Right kidney (tissue), 1 donor: Measurements from ENCODE around the gene CEP83.
"Not testable (repeated sequence)": the region's sequence is repeated elsewhere in the genome, so short reads cannot be mapped to it uniquely, and the experiment has no call there.

Experiments
- DNase-seq: peaks from one replicate; pipeline ENCODE4 v3.0.0-alpha.2; 2016

Gene CEP83

GRCh38 chr12:94380507-94380906 lies 79.2 kb downstream of the CEP83 start:
- no peak for DNase-seq

- no peak for DNase-seq
These were observed 80.1 kb downstream of the CEP83 start for GRCh38 chr12:94379479-94380113.

DNA sequence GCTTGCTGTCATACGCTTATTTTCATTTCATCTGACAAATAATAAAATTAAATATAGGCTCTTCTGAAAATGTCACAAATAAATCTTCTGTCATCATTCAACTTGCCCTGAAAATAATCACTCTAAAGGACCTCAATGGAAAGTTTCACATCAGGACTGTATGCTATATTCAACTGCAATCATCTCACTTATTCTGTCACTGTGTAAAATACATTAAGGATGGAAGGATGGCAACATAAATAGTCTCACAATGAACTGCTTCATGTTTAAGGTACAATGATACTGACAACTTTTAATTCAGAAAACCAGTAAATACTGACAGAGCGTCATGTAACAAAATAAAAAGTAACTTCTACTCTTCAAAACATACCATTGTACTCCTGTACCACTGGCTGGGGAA lies 82.1 kb downstream of the CEP83 start:
- no peak for DNase-seq

GRCh38 chr12:94374124-94374523 lies 85.5 kb downstream of the CEP83 start:
- DNase-seq, result no peak

DNA sequence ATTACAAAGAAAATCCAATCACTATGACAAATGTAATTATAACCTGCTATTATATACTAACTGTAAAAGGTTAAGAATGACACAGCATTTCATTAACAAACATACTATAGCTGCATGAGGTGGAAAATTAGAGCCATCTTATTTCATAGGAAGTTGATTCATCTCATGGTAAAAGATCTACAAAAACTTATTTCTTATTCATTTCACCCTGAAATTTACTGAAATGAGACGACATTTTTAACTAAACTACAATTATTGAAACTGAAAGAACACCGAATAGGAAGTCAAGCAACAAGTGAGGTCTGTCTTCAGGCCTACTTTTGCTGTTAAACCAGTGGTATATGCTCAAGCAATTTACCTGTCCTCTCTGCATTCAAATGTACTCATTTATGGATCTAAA lies 87.2 kb downstream of the CEP83 start:
- no peak for DNase-seq

GRCh38 chr12:94362653-94363052 lies 97.0 kb downstream of the CEP83 start:
- no peak for DNase-seq

DNA sequence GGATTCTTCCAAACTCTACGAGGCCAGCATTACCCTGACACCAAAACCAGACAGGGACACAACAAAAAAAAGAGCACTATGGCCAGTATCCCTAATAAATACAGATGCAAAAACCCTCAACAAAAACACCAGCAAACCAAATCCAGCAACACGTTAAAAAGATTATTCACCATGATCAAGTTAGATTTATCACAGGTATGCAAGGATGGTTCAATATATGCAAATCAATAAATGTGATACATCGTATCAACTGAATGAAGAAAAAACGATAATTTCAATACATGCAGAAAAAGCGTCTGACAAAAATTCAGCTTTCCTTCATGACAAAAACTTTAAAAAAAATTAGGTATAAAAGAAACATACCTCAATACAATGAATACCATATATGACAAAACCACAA lies 99.9 kb downstream of the CEP83 start:
- DNase-seq, result no peak

DNA sequence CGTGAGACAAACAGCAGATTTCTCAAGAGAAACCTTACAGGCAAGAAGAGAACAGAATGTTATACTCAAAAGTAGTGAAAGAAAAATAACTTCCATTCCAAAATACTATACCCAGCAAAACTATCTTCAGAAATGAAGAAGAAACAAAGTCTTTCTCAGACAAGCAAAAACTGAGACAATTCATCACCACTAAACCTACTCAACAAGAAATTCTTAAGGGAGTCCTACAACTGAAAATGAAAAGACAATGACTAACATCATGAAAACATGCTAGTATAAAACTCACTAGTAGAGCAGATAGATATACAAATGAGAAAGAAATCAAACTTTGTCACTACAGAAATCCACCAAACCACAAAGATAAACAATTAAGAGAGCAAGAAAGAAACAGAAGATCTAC lies 106.5 kb downstream of the CEP83 start:
- DNase-seq, result no peak

GRCh38 chr12:94340573-94340972 lies 119.1 kb downstream of the CEP83 start:
- DNase-seq, result no peak

DNA sequence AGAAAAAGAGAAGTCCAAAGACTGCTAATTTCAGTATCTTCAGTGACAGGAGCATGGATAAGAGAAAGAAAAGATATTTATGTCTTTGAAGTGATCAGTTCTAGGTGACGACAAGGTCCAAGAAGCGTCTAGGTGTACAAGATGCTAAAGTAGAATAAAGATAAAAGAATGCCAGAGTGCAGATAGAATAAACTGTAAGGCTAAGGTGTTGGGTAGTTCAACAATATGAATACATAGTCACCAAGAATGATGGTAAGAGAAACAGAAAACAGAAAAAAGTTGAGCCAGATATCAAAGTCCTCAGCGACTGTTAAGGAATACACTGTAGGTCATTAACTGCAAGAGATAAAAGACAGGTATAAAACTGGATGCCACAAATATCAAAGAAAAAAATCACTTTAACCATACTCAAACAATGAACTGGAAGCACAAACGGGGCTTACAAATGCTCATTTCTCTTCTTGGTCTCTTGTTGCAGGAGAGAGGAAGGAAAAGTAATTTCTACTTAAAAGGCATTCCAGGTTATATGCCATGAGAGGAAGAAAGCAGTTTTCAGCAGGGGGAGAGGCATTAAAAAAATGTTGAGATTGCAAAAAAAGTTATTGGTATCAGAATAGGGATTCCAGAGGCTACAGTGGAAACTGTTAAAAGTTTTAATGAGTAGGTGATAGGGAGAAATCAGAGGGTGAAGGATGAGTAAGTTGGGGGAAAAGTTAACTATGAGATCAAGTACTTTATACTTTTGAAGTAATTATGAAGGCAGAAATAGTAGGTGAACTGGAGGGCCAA lies 121.5 kb downstream of the CEP83 start:
- DNase-seq, result no peak

DNA sequence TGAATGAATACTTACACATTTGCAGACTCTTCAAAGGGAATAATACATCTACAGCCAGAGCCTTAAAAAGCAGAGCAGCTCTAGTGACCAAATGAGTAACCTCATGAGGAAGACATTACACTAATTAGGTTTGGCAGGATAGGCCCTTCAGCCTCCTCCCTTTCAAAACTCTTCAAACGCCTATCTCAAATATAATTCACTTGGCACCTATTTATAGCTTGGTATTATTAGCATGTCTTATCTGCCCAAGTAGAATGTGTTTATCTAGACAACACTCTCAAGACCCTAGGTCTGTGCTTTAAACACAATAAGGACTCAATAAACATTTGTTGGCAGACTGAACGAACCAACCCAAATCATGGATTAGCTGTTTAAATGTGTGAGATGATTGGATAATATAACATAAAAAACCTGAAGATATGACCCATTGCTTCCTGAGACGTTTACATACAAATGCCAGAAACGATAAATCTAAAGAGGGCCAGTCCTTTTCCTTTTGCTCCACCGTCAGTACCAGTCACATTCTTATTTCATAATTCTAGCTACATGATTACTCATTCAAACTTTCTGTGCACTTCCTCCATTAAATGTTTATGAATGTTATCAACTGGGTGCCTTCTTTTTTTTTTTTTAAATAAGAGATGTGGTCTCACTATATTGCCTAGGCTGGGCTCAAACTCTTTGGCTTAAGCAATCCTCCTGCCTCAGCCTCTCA lies 123.3 kb downstream of the CEP83 start:
- no peak for DNase-seq

DNA sequence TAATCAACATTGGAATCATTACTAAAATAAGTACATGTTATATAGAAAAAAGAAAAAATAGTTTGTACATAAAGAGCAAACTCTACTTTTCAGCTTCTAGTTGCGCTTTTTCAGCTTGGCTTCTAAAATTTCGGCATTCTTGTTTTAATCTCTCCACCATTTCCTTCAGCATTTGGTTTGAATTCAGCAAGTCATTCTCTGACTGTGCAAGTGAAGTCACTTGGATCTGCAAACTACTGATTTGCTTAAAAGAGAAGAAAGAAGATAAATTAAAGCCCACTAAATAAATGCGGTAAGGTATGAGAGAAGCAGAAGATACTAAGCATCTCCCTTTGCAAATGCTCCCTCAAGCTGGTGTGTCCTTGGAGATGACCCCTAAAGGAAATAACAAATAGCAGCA lies 126.3 kb downstream of the CEP83 start:
- DNase-seq, result no peak

GRCh38 chr12:94329366-94329765 lies 130.3 kb downstream of the CEP83 start:
- DNase-seq, result no peak

- DNase-seq, result no peak
These were observed 131.9 kb downstream of the CEP83 start for GRCh38 chr12:94327809-94328208.

DNA sequence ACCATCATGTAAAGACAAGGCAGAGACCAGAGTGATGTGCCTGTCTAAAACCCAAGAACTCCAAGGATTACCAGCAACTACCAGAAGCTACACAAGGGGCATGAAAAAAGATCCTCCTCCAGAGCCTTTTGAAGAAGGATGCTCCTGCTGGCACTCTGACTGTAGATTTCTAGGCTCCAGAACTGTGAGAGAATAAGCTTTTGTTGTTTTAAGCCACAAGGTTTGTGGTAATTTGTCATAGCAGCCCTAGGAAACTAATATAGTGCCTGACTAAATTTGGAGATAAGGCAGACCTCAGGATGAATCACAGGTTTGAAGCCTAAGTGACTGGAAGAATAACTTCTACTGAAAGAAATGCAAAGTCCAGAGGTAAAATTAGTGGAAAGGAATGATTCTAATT lies 132.9 kb downstream of the CEP83 start:
- DNase-seq, result no peak

DNA sequence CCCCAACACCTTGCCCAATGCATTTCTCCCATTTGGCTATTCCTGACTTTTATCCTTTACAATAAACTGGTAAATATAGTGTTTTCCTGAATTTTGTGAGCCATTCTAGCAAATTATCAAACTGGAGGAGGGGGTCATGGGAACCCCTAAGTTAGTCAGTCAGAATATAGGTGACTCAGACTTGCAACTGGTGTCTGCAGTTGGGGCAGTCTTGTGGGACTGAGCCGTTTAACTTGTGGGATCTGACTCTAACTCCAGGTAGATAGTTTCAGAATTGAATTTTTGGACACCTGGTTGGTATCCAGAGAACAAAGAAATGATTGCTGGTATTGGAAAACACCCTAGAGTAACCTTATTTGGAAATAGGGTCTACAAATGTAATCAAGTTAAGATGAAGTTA lies 133.4 kb downstream of the CEP83 start:
- DNase-seq, result no peak

GRCh38 chr12:94322346-94322745 lies 137.3 kb downstream of the CEP83 start:
- no peak for DNase-seq

GRCh38 chr12:94320109-94320508 lies 139.6 kb downstream of the CEP83 start:
- DNase-seq, result no peak

GRCh38 chr12:94318181-94318580 lies 141.5 kb downstream of the CEP83 start:
- DNase-seq, result no peak

- not testable (repeated sequence) for DNase-seq
These were observed 143.1 kb downstream of the CEP83 start for GRCh38 chr12:94316600-94316999.

GRCh38 chr12:94312378-94312777 lies 147.3 kb downstream of the CEP83 start:
- no peak for DNase-seq

GRCh38 chr12:94309373-94309772 lies 150.3 kb downstream of the CEP83 start:
- no peak for DNase-seq

GRCh38 chr12:94308612-94309011 lies 151.1 kb downstream of the CEP83 start:
- DNase-seq, result no peak
